ENCODE data around the gene KRT77.

GRCh38 chr12:52721838-52722470, 18.6 kb upstream of the KRT77 start:
- TF ChIP-seq POLR2AphosphoS5 (IDR thresholded peaks at IDR 0.05; ENCODE audit: borderline replicate concordance, low read depth, low read length) (no peak), EZH2 (IDR thresholded peaks at IDR 0.05) (no peak)

Measured in SK-N-MC (cell line).